Heart left ventricle (tissue), 13 donors: ENCODE results near the gene LGR6.

Experiments used
- POLR2A ChIP-seq, 2 donors: fragments of 450-650 bp; IDR thresholded peaks; one replicate each; pipeline ENCODE4 v1.6.1; 2017; ENCODE audit warnings: antibody characterized with exemption in 2 of 2, mild to moderate bottlenecking in 2 of 2, moderate library complexity in 2 of 2
- TF ChIP-seq, protein P1 (sequence below), 12 donors: fragments of 200-600 bp; sonication (generic) in 4 of 12; IDR thresholded peaks; one replicate each; pipeline versions ENCODE4 v1.5.0 to v1.8.0; 2018 to 2022; ENCODE audit warnings: antibody characterized with exemption in 12 of 12, mild to moderate bottlenecking in 5 of 12
- donor health status: ischemic (EF 13 %, LVEDD 7.1; RV severe dilation, severe dysfunction).
- donor health status: DM: no; HTN: yes; CAD: no.
- donor health status: DM: no; HTN: no; CAD: no.
- donor health status: ischemic (EF 25% LVEDD 6.9; RV normal size, moderate dysfunction).
- donor health status: ischemic (EF 25% LVEDD 5.7; RV mildly dilated, moderate dysfunction).
- donor health status: ischemic (EF 35%, LVEDD 5.7; RV mildly dilated, moderate dysfunction).
- donor health status: nonischemic (EF 11% LVEDD 7.7; RV severe dilation, severe dysfunction).
- donor health status: DM: yes; HTN: yes; CAD: no.
- donor health status: PGD.
- donor health status: ischemic (EF 29% LVEDD 5.4; RV normal size, mild dysfunction).
- donor health status: nonischemic (EF 23%, LVEDD 6.1; RV moderate dilation, normal function).

DNA sequence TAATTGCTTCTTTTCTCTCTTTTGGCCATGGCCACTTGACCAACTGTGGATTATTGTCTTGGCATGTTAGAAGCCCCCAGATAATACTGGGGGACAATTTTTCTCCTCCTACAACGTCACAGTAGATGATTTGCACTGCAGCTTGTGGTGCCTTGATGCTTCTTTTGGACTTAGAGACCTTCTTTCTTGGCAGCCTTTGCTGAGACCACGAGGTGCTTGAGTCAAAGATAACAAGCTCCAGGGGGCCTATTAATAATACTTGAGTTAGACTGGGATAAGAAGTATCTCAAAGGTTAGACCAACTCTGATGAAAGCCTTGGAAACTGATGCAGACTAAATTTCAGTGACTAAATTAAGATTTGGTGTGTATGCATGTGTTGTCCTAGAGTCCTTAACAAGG, 158.1 kb downstream of the LGR6 start:
- TF ChIP-seq, protein P1, sequence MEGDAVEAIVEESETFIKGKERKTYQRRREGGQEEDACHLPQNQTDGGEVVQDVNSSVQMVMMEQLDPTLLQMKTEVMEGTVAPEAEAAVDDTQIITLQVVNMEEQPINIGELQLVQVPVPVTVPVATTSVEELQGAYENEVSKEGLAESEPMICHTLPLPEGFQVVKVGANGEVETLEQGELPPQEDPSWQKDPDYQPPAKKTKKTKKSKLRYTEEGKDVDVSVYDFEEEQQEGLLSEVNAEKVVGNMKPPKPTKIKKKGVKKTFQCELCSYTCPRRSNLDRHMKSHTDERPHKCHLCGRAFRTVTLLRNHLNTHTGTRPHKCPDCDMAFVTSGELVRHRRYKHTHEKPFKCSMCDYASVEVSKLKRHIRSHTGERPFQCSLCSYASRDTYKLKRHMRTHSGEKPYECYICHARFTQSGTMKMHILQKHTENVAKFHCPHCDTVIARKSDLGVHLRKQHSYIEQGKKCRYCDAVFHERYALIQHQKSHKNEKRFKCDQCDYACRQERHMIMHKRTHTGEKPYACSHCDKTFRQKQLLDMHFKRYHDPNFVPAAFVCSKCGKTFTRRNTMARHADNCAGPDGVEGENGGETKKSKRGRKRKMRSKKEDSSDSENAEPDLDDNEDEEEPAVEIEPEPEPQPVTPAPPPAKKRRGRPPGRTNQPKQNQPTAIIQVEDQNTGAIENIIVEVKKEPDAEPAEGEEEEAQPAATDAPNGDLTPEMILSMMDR (IDR thresholded peaks at IDR 0.05), result no peak
- TF ChIP-seq POLR2A (IDR thresholded peaks at IDR 0.05), result no peak
